Measurements from ENCODE around the gene VPS13A.
A peak's percentile ranks its signal among the peaks of the same experiment; 100 is the strongest.
"Not testable (repeated sequence)": the region's sequence is repeated elsewhere in the genome, so short reads cannot be mapped to it uniquely, and the experiment has no call there.

VPS13A gene

DNA sequence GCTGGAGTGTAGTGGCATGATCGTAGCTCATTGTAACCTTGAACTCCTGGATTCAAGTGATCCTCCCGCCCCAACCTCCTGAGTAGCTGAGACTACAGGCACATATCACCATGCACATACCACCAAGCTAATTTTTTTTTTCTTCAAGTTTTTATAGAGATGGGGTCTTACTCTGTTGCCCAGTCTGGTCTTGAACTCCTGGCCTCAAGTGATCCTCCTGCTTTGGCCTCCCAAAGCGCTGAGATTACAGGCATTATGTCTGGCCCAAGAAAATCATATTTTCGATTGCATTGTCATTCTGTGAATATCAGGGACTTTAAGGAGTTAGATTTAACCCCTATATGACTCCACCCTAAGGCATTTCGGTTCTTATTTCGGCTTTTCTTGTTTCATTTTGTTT is 116.6 kb downstream of the VPS13A start:
- DNase-seq (ENCODE audit: low spot score) = no peak
- FAIRE-seq = no peak

DNA sequence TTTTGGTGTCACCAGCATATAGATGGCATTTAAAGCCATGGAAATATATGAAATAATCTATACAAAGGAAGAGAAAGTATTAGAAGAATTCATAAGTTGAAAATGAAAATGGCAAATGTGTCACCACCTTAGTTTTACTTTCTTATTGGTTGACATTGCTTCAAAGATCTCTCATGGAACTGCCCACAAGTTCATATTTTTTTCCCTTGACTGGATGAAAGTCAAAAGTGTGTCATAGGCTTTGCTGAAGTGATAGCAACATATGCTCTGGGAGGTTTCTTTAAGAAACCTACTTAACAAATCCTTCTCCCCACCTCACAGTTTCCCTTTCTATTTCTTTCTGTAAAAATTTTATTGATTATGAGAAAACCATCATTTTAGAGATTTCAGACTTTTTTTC is 127.2 kb downstream of the VPS13A start:
- no peak for DNase-seq (ENCODE audit: low spot score)
- no peak for FAIRE-seq

DNA sequence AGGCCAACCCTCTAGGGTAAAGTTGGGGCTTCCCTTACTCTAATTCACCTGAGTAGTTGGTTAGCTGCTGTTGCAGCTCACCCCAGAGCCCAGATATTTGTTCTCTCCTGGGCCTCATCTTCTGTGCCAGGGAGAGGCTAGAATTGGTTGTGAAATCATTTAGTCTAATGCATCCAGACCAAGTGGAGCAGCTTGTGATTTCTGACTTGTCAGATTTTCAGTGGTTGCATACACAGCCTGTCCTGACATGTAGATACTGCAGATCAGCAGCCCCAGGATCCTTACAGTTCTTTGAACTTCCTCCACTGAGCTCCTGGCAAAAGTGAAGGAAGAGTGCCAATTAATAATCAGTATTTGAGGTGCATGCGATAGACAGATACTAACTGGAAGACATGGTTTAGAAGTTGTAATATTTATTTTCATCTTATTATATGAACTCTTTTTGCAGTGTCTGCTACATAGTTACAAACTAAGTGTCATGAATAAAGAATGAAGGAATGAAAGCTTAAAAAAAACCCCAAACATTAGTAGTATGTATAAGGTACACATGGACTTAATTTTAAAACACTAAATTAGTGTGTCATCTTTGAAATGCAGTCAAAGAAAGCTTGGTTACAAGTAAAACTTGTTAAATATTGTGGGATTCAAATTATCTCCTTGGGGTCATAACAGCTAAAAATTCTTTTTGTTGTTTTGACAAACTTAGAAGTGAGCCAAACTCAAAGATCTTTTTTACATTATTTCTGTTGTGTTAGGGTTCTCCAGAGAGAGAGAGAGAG is 128.5 kb downstream of the VPS13A start:
- no peak for DNase-seq (ENCODE audit: low spot score)
- no peak for FAIRE-seq

GRCh38 chr9:77307166-77307565 is 129.8 kb downstream of the VPS13A start:
- no peak for DNase-seq (ENCODE audit: low spot score)
- no peak for FAIRE-seq

- peak; percentile 39 for FAIRE-seq
- no peak for DNase-seq (ENCODE audit: low spot score)
Observed at GRCh38 chr9:77316058-77316457, 138.7 kb downstream of the VPS13A start.

DNA sequence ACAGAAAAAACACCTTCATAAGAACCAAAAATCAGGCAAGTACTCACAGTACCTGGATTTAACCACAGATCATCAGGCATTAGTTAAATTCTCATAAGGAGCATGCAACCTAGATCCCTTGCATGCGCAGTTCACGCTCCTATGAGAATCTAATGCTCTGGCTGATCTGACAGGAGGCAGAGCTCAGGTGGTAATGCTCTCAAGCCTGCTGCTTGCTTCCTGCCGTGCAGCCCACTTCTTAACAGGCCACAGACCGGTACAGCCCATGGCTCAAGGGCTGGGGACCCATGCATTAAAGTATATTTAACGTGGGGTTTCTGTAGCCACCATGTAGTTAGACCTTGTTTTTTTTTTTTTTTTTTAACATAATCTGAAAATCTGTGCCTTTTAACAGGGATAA is 147.7 kb downstream of the VPS13A start:
- DNase-seq (ENCODE audit: low spot score) (no peak), FAIRE-seq (no peak)

GRCh38 chr9:77328102-77328501 is 150.8 kb downstream of the VPS13A start:
- no peak for DNase-seq (ENCODE audit: low spot score)
- no peak for FAIRE-seq

DNA sequence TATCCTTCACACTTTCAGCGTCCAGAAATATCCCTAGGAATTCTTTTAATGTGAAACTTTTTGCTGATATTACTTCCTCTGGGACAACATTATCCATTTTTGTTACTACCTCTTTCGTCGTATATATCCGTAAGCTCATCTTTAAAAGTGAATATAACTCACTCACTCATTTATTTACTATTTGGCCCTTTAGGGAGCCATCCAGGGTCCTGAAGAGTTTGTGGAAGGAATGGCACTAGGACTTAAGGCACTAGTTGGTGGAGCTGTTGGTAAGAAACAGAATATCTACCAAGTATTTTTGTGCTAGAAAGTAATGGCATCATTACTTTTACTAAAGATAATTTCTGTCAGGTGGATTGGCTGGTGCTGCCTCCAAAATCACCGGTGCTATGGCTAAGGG is 192.7 kb downstream of the VPS13A start:
- no peak for DNase-seq (ENCODE audit: low spot score)
- no peak for FAIRE-seq

GRCh38 chr9:77374266-77374665 is 196.9 kb downstream of the VPS13A start:
- DNase-seq (ENCODE audit: low spot score) = no peak

GRCh38 chr9:77375956-77376532 is 198.7 kb downstream of the VPS13A start:
- FAIRE-seq = no peak
- no peak for DNase-seq (ENCODE audit: low spot score)

More at GRCh38 chr9:77374266-77374665, 196.9 kb downstream of the VPS13A start:
- no peak for FAIRE-seq

GRCh38 chr9:77384406-77384805 is 207.1 kb downstream of the VPS13A start:
- peak; percentile 40 for DNase-seq (ENCODE audit: low spot score)
- FAIRE-seq = peak; percentile 69

DNA sequence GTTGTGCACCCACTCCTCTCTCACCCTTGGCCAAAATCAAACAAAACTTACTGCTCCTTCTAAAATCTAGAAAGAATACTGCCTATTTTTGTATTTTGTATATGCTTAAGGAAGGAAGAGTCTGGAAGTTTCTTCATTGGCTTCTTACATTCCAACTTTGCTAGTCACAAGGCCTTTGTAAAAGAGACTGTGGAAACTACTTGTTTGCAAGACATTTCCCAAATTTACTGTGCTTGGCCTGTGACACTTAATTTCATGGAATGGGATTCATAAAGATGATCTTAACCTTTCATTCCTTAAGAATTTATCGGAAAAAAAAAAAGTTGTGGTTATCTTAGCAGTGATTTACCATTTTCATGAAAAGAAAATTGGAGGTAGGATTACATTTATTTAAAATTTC is 208.9 kb downstream of the VPS13A start:
- no peak for DNase-seq (ENCODE audit: low spot score)
- FAIRE-seq = no peak

GRCh38 chr9:77391834-77392233 is 214.5 kb downstream of the VPS13A start:
- FAIRE-seq = no peak

GRCh38 chr9:77392328-77392727 is 215.0 kb downstream of the VPS13A start:
- DNase-seq (ENCODE audit: low spot score) (no peak), FAIRE-seq (no peak)

More at GRCh38 chr9:77391834-77392233, 214.5 kb downstream of the VPS13A start:
- DNase-seq (ENCODE audit: low spot score) = no peak

DNA sequence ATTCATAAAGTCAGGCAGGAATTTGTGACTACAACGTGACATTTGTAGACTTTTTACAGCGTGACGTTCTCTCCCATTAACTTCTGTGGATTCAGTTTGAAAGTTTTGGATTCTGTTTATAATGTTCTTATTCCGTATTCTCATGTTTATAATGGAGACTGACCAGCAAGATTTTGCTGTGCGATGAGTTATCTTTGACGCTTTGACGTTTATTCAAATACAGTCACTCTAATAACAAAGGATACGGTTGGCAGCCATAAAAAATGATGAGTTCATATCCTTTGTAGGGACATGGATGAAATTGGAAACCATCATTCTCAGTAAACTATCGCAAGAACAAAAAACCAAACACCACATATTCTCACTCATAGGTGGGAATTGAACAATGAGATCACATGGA is 221.2 kb downstream of the VPS13A start:
- FAIRE-seq = not testable (repeated sequence)

GRCh38 chr9:77399964-77400363 is 222.6 kb downstream of the VPS13A start:
- no peak for FAIRE-seq
- DNase-seq (ENCODE audit: low spot score) = no peak

More for the DNA sequence above, 221.2 kb downstream of the VPS13A start:
- DNase-seq (ENCODE audit: low spot score) = not testable (repeated sequence)

GRCh38 chr9:77402286-77402685 is 225.0 kb downstream of the VPS13A start:
- FAIRE-seq = no peak
- DNase-seq (ENCODE audit: low spot score) = no peak

DNA sequence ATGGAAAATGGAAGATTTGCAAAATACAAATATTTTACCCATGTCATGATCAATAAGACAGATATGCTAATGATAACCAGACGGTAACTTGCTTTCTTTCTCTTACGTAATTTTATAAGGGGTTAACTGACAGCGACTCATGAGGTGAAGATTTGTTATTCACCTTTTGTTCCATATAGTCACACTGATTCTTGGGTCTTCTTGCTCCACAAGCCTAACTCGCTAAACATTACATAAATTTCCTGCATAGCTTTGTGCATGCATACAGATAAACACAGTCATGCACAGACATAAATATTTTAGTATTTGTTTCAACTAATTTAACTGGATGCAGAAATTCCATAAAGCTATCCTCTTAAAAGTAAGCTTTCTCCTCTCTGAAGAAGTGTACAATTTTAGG is 225.9 kb downstream of the VPS13A start:
- FAIRE-seq (no peak), DNase-seq (ENCODE audit: low spot score) (no peak)

DNA sequence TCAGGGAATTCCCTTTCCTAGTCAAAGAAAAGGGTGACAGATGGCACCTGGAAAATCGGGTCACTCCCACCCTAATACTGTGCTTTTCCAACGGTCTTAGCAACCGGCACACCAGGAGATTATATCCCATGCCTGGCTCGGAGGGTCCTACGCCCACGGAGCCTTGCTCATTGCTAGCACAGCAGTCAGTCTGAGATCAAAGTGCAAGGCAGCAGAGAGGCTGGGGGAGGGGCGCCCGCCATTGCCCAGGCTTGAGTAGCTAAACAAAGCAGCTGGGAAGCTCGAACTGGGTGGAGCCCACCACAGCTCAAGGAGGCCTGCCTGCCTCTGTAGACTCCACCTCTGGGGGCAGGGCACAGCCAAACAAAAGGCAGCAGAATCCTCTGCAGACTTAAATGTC is 231.2 kb downstream of the VPS13A start:
- FAIRE-seq; DNase-seq (ENCODE audit: low spot score): not testable (repeated sequence)

DNA sequence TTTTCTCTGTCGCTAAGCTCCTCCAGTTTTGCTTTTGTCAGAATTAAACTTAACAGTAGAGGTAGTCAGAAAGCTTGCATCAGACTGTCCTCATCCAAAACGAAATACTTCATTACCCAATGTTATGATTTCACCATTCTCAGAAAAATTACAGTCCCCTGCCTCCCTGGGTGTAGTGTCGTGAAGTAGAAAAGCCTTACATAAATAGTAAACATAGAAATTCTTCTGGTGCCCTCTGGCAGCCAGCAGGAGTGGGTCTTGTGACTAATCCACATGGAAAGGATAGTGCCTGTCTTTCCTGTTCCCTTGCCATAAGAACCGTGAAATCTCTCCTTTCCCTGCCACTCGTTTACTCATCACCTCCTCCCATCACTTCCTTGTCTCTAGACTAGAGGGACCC is 240.2 kb downstream of the VPS13A start:
- DNase-seq (ENCODE audit: low spot score) = no peak
- FAIRE-seq = no peak

- DNase-seq (ENCODE audit: low spot score) = no peak
- FAIRE-seq = no peak
Observed at GRCh38 chr9:77418226-77418625, 240.9 kb downstream of the VPS13A start.

DNA sequence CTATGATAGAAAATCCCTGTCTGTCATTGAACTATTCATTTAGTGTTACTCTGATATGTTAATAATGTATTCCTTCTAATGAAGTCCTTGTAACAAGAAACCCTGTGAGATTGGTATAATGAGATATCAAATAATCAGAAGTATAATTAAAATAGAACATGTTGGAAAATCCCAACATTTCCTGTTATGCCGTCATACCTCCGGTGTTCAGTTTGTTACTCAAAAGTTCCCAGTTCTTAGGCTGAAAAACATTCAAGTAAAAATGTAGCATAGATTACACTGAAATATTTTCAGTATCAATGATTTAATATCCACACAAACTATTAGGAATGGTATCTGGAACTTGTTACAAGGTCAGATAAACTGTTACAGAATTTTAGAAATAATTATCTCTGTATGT is 243.3 kb downstream of the VPS13A start:
- FAIRE-seq (no peak), DNase-seq (ENCODE audit: low spot score) (no peak)

All from RCC 7860 (cell line).